ENCODE results near the gene KRIT1. TPM values are rescaled to one million over a fixed set of nuclear protein-coding genes. Genes with fewer than 3 reads are reported as not detected.
A peak's percentile ranks its signal among the peaks of the same experiment; 100 is the strongest.

The KRIT1 gene
- total RNA-seq (100 to 1,000 TPM in 2 of 5 donors, 10 to 100 TPM in 2, 1 to 10 TPM in 1; 4.1 to 249 (median 63.0) TPM), polyA plus RNA-seq (10 to 100 TPM; 10.2 to 15.5 (median 13.3) TPM)
- long read RNA-seq, donor 1, partial matches to known transcripts, result 6 of 7 reads
- long read RNA-seq, donor 1, other reads (novel, unspliced or antisense), result 0 of 7 reads
- long read RNA-seq, donor 2, partial matches to known transcripts, result 13 of 14 reads
- long read RNA-seq, donor 2, other reads (novel, unspliced or antisense), result 0 of 14 reads
- long read RNA-seq, donor 3, partial matches to known transcripts, result 9 of 15 reads
- long read RNA-seq, donor 3, other reads (novel, unspliced or antisense), result 0 of 15 reads
- long read RNA-seq, donor 4, partial matches to known transcripts, result 10 of 11 reads
- long read RNA-seq, donor 4, other reads (novel, unspliced or antisense), result 0 of 11 reads
- long read RNA-seq, donor 5, partial matches to known transcripts, result 23 of 24 reads
- long read RNA-seq, donor 5, other reads (novel, unspliced or antisense), result 0 of 24 reads
- long read RNA-seq, donor 6, partial matches to known transcripts, result 39 of 44 reads
- long read RNA-seq, donor 6, other reads (novel, unspliced or antisense), result 0 of 44 reads
- long read RNA-seq, donor 7, result 0 reads
- long read RNA-seq, donor 8, partial matches to known transcripts, result 11 of 14 reads
- long read RNA-seq, donor 8, other reads (novel, unspliced or antisense), result 0 of 14 reads
- long read RNA-seq, donor 9, partial matches to known transcripts, result 0 of 1 reads
- long read RNA-seq, donor 9, other reads (novel, unspliced or antisense), result 0 of 1 reads
- long read RNA-seq, donor 10, partial matches to known transcripts, result 14 of 15 reads
- long read RNA-seq, donor 10, other reads (novel, unspliced or antisense), result 0 of 15 reads

- no peaks in the 10 kb centered on the region for H3K9me3 ChIP-seq
- H3K27me3 ChIP-seq, result no peaks in the 10 kb centered on the region
- peaks cover 15 to 52% (median 38%) of the 10 kb centered on the region in 4 donors for H3K4me1 ChIP-seq
- H3K27ac ChIP-seq, result peak within 1 kb of the TSS; percentile 80 to 96 (median 93)
- peak within 1 kb of the TSS; percentile 81 to 99 (median 96) for H3K4me3 ChIP-seq
- WGBS, 5 donors, result 0 to 1% (median 0%) methylated on average over 34 to 67 of the region's 71 CpGs
- TF ChIP-seq POLR2A (IDR thresholded peaks at IDR 0.05) (peak in 1 of 4 donors; percentile 33), POLR2AphosphoS5 (IDR thresholded peaks at IDR 0.05) (peak; percentile 47 to 89 (median 74)), EP300 (IDR thresholded peaks at IDR 0.05) (no peak), CTCF (IDR thresholded peaks at IDR 0.05) (peak in 3 of 7 experiments; percentile 21 to 23 (median 21))
- DNase-seq, result peak; percentile 88 to 97
- intact Hi-C loops (cut with DNase I; ENCODE audit: low total_unique reads), result no loop called here
- H3K36me3 ChIP-seq, result peaks cover 4 to 7% (median 7%) of the 10 kb centered on the region in 4 donors
These were observed at the start of gene KRIT1, which contains the start of gene ANKIB1 for GRCh38 chr7:92245487-92246359. Gene KRIT1 (minus strand): TSS chr7:92245914. CDS start chr7:92242135, 3,779 bp downstream. Gene ANKIB1 (plus strand): TSS chr7:92245974. CDS start chr7:92294979, 49,005 bp downstream.

GRCh38 chr7:92295391-92295790 lies 49.7 kb upstream of the KRIT1 start:
- H3K27ac ChIP-seq, result no peak overlapping the region
- peaks cover 0 to 24% (median 9%) of the 10 kb centered on the region in 4 donors for H3K4me1 ChIP-seq
- H3K27me3 ChIP-seq, result no peaks in the 10 kb centered on the region
- no peaks in the 10 kb centered on the region for H3K9me3 ChIP-seq
- intact Hi-C loops (cut with DNase I; ENCODE audit: low total_unique reads), result no loop called here
- no peak for DNase-seq
- no peak overlapping the region for H3K4me3 ChIP-seq
- 71 to 83% (median 76%) methylated on average over 1 of the region's 1 CpG for WGBS, 5 donors
- no peak for TF ChIP-seq POLR2AphosphoS5 (IDR thresholded peaks at IDR 0.05)
- TF ChIP-seq POLR2A (IDR thresholded peaks at IDR 0.05), result no peak
- no peak for TF ChIP-seq EP300 (IDR thresholded peaks at IDR 0.05)
- H3K36me3 ChIP-seq, result peaks cover 0 to 8% (median 2%) of the 10 kb centered on the region in 4 donors

- 31 to 42% (median 36%) methylated on average over 2 of the region's 2 CpGs for WGBS, 5 donors
- intact Hi-C loops (cut with DNase I; ENCODE audit: low total_unique reads), result no loop called here
- Histone ChIP-seq H3K4me1 (peaks cover 0 to 24% (median 9%) of the 10 kb centered on the region in 4 donors), H3K27ac (peak overlapping the region in 1 of 5 donors; percentile 12), H3K36me3 (peaks cover 0 to 8% (median 2%) of the 10 kb centered on the region in 4 donors), H3K9me3 (no peaks in the 10 kb centered on the region), H3K27me3 (no peaks in the 10 kb centered on the region), H3K4me3 (peak overlapping the region in 1 of 4 donors; percentile 1)
- no peak for TF ChIP-seq EP300 (IDR thresholded peaks at IDR 0.05)
- TF ChIP-seq POLR2A (IDR thresholded peaks at IDR 0.05), result no peak
- TF ChIP-seq CTCF (IDR thresholded peaks at IDR 0.05), result no peak
- no peak for TF ChIP-seq POLR2AphosphoS5 (IDR thresholded peaks at IDR 0.05)
- DNase-seq, result peak in 1 of 2 donors; percentile 6
These were observed 48.3 kb upstream of the KRIT1 start for GRCh38 chr7:92293896-92294590.

GRCh38 chr7:92292981-92293380 lies 47.3 kb upstream of the KRIT1 start:
- H3K36me3 ChIP-seq, result peaks cover 0 to 8% (median 2%) of the 10 kb centered on the region in 4 donors
- H3K4me3 ChIP-seq, result no peak overlapping the region
- H3K27me3 ChIP-seq, result no peaks in the 10 kb centered on the region
- 69 to 81% (median 75%) methylated on average over 3 of the region's 3 CpGs for WGBS, 5 donors
- DNase-seq, result no peak
- no peak overlapping the region for H3K27ac ChIP-seq
- no peak for TF ChIP-seq EP300 (IDR thresholded peaks at IDR 0.05)
- no peak for TF ChIP-seq CTCF (IDR thresholded peaks at IDR 0.05)
- TF ChIP-seq POLR2A (IDR thresholded peaks at IDR 0.05), result no peak
- TF ChIP-seq POLR2AphosphoS5 (IDR thresholded peaks at IDR 0.05), result no peak
- intact Hi-C loops (cut with DNase I; ENCODE audit: low total_unique reads), result no loop called here
- no peaks in the 10 kb centered on the region for H3K9me3 ChIP-seq
- peaks cover 0 to 24% (median 9%) of the 10 kb centered on the region in 4 donors for H3K4me1 ChIP-seq

Measured in stomach (tissue), 19 donors.